ENCODE data around the gene B4GALNT3.

- TF ChIP-seq, protein P1, sequence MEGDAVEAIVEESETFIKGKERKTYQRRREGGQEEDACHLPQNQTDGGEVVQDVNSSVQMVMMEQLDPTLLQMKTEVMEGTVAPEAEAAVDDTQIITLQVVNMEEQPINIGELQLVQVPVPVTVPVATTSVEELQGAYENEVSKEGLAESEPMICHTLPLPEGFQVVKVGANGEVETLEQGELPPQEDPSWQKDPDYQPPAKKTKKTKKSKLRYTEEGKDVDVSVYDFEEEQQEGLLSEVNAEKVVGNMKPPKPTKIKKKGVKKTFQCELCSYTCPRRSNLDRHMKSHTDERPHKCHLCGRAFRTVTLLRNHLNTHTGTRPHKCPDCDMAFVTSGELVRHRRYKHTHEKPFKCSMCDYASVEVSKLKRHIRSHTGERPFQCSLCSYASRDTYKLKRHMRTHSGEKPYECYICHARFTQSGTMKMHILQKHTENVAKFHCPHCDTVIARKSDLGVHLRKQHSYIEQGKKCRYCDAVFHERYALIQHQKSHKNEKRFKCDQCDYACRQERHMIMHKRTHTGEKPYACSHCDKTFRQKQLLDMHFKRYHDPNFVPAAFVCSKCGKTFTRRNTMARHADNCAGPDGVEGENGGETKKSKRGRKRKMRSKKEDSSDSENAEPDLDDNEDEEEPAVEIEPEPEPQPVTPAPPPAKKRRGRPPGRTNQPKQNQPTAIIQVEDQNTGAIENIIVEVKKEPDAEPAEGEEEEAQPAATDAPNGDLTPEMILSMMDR (IDR thresholded peaks at IDR 0.05): peak; percentile 53 to 71 (median 64)
- TF ChIP-seq POLR2A (IDR thresholded peaks at IDR 0.05) (no peak), EP300 (IDR thresholded peaks at IDR 0.05) (no peak)
These were observed 17.4 kb upstream of the B4GALNT3 start for GRCh38 chr12:442235-442884.

Measured in tibial nerve (tissue), 4 donors.